H1 (cell line): Measurements from ENCODE around the gene ZW10. TPM values are rescaled to one million over a fixed set of nuclear protein-coding genes. Genes with fewer than 3 reads are reported as not detected.

ENCODE experiments used
- CTCF ChIA-PET: fragments of 300-600 bp; sonication (Branson Sonifier 250); formaldehyde crosslinking; loops from one replicate; lab custom pipeline; 2021; ENCODE audit not compliant: partially characterized antibody; lab: Charles Lee
- POLR2A ChIA-PET: fragments of 300-600 bp; sonication (Branson Sonifier 250); formaldehyde crosslinking; loops from one replicate; lab custom pipeline; 2021; ENCODE audit warnings: inconsistent platforms; ENCODE audit not compliant: partially characterized antibody; lab: Charles Lee
- DNase-seq, 2 experiments: peaks; one replicate each; pipeline versions ENCODE4 v3.0.0 to v3.0.0-alpha.2; 2010 to 2022; ENCODE audit warnings: low spot score in 2 of 2, low read depth in 1 of 2, mixed read lengths in 1 of 2
- FAIRE-seq: peaks from 2 replicates; lab custom pipeline; 2011; peaks lifted over from hg19 to GRCh38; lab: Jason Lieb, UNC
- H2AFZ ChIP-seq: 2 replicates; pipeline ENCODE4 v1.8.1; 2012; ENCODE audit warnings: low read length, inconsistent platforms
- H2AK5ac ChIP-seq: 2 replicates; pipeline ENCODE4 v1.6.1; 2013; ENCODE audit warnings: low read depth, low read length
- H2BK120ac ChIP-seq: replicated peaks from 2 replicates; pipeline ENCODE3; 2013; ENCODE audit warnings: low read depth, low read length, inconsistent platforms
- H2BK12ac ChIP-seq: 2 replicates; pipeline ENCODE4 v1.6.1; 2013; ENCODE audit warnings: low read depth, low read length
- H2BK15ac ChIP-seq: 2 replicates; pipeline ENCODE4 v1.6.1; 2013; ENCODE audit warnings: low read length
- H2BK20ac ChIP-seq: 2 replicates; pipeline ENCODE4 v1.6.1; 2013; ENCODE audit warnings: low read length
- H2BK5ac ChIP-seq: 2 replicates; pipeline ENCODE4 v1.6.1; 2013; ENCODE audit warnings: low read depth, low read length
- H3K14ac ChIP-seq: 2 replicates; pipeline ENCODE4 v1.6.1; 2013; ENCODE audit warnings: inconsistent platforms; ENCODE audit not compliant: insufficient read length
- H3K18ac ChIP-seq: 2 replicates; pipeline ENCODE4 v1.6.1; 2013; ENCODE audit warnings: low read length; ENCODE audit errors: extremely low read depth
- H3K23ac ChIP-seq: 2 replicates; pipeline ENCODE4 v1.6.1; 2013; ENCODE audit warnings: inconsistent platforms; ENCODE audit not compliant: insufficient read length
- H3K23me2 ChIP-seq: 2 replicates; pipeline ENCODE4 v1.6.1; 2013; ENCODE audit warnings: low read depth, low read length
- H3K27ac ChIP-seq: 2 replicates; pipeline ENCODE4 v1.6.1; 2011; ENCODE audit warnings: low read depth, low read length, inconsistent platforms
- H3K27me3 ChIP-seq, 4 experiments: replicated peaks in 1 of 4; 1 replicate in 1 of 4; 2 replicates in 3 of 4; pipeline versions ENCODE4 v1.6.1 to v1.8.1; 2011 to 2013; ENCODE audit warnings: low read length in 3 of 4, mild to moderate bottlenecking in 3 of 4, inconsistent platforms in 2 of 4, mixed read lengths in 2 of 4, moderate library complexity in 1 of 4; ENCODE audit not compliant: control insufficient read depth in 3 of 4, insufficient read depth in 3 of 4; ENCODE audit errors: extremely low read depth in 1 of 4
- H3K36me3 ChIP-seq, 4 experiments: 2 replicates each; pipeline versions ENCODE4 v1.6.1 to v1.8.1; 2011 to 2013; ENCODE audit warnings: mild to moderate bottlenecking in 4 of 4, low read length in 3 of 4, moderate library complexity in 2 of 4, control low read depth in 1 of 4, inconsistent platforms in 1 of 4; ENCODE audit not compliant: insufficient read depth in 4 of 4, control insufficient read depth in 2 of 4
- H3K4ac ChIP-seq: replicated peaks from 2 replicates; pipeline ENCODE3; 2013; ENCODE audit warnings: low read length, low read depth, mixed read lengths, inconsistent platforms; ENCODE audit not compliant: insufficient read length
- H3K4me1 ChIP-seq, 4 experiments: replicated peaks in 1 of 4; 1 replicate in 1 of 4; 2 replicates in 3 of 4; pipeline versions ENCODE4 v1.6.1 to v1.8.1; 2011 to 2013; ENCODE audit warnings: low read length in 3 of 4, inconsistent platforms in 2 of 4, mixed read lengths in 1 of 4; ENCODE audit not compliant: insufficient read depth in 4 of 4, control insufficient read depth in 3 of 4
- H3K4me2 ChIP-seq, 2 experiments: 2 replicates each; pipeline versions ENCODE4 v1.6.1 to v1.8.1; 2011 to 2013; ENCODE audit warnings: low read depth in 2 of 2, low read length in 2 of 2, control low read depth in 1 of 2, inconsistent platforms in 1 of 2, mild to moderate bottlenecking in 1 of 2; ENCODE audit not compliant: insufficient read depth in 1 of 2
- H3K4me3 ChIP-seq, 4 experiments: fragments of 200-600, 300-600 bp in 1 of 4; sonication (generic), shearing (Covaris generic), sonication (Bioruptor Twin) in 1 of 4; 2 replicates each; pipeline versions ENCODE4 v1.5.1 to v1.8.1; 2011 to 2016; ENCODE audit warnings: low read length in 4 of 4, low read depth in 3 of 4, control low read depth in 2 of 4, inconsistent platforms in 2 of 4, mild to moderate bottlenecking in 2 of 4, mixed read lengths in 1 of 4, moderate library complexity in 1 of 4; ENCODE audit not compliant: insufficient read depth in 2 of 4; ENCODE audit errors: extremely low read depth in 1 of 4
- H3K56ac ChIP-seq: replicated peaks from 2 replicates; pipeline ENCODE3; 2013; ENCODE audit warnings: low read depth, mild to moderate bottlenecking, mixed read lengths, low read length, inconsistent platforms; ENCODE audit not compliant: insufficient read length
- H3K79me1 ChIP-seq: 2 replicates; pipeline ENCODE4 v1.6.1; 2013; ENCODE audit warnings: low read depth, low read length, control low read depth
- H3K79me2 ChIP-seq, 2 experiments: 2 replicates each; pipeline versions ENCODE4 v1.6.1 to v1.8.1; 2012 to 2013; ENCODE audit warnings: low read length in 2 of 2, mild to moderate bottlenecking in 2 of 2, inconsistent platforms in 1 of 2; ENCODE audit not compliant: insufficient read depth in 2 of 2, control insufficient read depth in 1 of 2
- H3K9ac ChIP-seq, 4 experiments: replicated peaks in 1 of 4; 1 replicate in 1 of 4; 2 replicates in 3 of 4; pipeline versions ENCODE4 v1.6.1 to v1.8.1; 2011 to 2013; ENCODE audit warnings: low read depth in 3 of 4, low read length in 3 of 4, control low read depth in 2 of 4, mild to moderate bottlenecking in 2 of 4, moderate library complexity in 2 of 4, inconsistent platforms in 1 of 4; ENCODE audit errors: extremely low read depth in 1 of 4
- H3K9me3 ChIP-seq, 2 experiments: 2 replicates each; pipeline versions ENCODE4 v1.6.1 to v1.8.1; 2012 to 2013; ENCODE audit warnings: mild to moderate bottlenecking in 2 of 2, moderate library complexity in 2 of 2, control low read depth in 1 of 2, inconsistent platforms in 1 of 2, low read depth in 1 of 2, low read length in 1 of 2, mixed read lengths in 1 of 2; ENCODE audit not compliant: insufficient read depth in 2 of 2
- H4K20me1 ChIP-seq, 2 experiments: replicated peaks in 1 of 2; 2 replicates each; pipeline versions ENCODE3 to v1.8.1; 2011 to 2013; ENCODE audit warnings: inconsistent platforms in 2 of 2, low read length in 2 of 2, mild to moderate bottlenecking in 1 of 2; ENCODE audit not compliant: insufficient read depth in 2 of 2, control insufficient read depth in 1 of 2
- H4K5ac ChIP-seq: 2 replicates; pipeline ENCODE4 v1.6.1; 2013; ENCODE audit warnings: low read length, low read depth, mixed read lengths, inconsistent platforms; ENCODE audit not compliant: insufficient read length
- H4K8ac ChIP-seq: 2 replicates; pipeline ENCODE4 v1.8.0; 2013; ENCODE audit warnings: mild to moderate bottlenecking, moderate library complexity, low read length, inconsistent platforms; ENCODE audit not compliant: insufficient read depth; ENCODE audit errors: extremely low read depth
- H4K91ac ChIP-seq: replicated peaks from 2 replicates; pipeline ENCODE3; 2013; ENCODE audit warnings: low read length, mixed read lengths, inconsistent platforms; ENCODE audit not compliant: insufficient read length
- BCL11A ChIP-seq, 2 experiments: IDR thresholded peaks; one replicate each; pipeline ENCODE4 v1.6.1; 2011; ENCODE audit warnings: low read depth in 2 of 2, low read length in 2 of 2, mild to moderate bottlenecking in 2 of 2
- CBX8 ChIP-seq: fragments of 300-800, 300-1000 bp; sonication (generic); IDR thresholded peaks from 2 replicates; pipeline ENCODE4 v1.7.1; 2016; ENCODE audit warnings: low read depth, low read length, borderline replicate concordance
- EP300 ChIP-seq, 2 experiments: IDR thresholded peaks; 1 replicate in 1 of 2; 2 replicates in 1 of 2; pipeline ENCODE4 v1.6.1; 2011 to 2012; ENCODE audit warnings: low read depth in 2 of 2, low read length in 2 of 2, mild to moderate bottlenecking in 2 of 2, borderline replicate concordance in 1 of 2, inconsistent platforms in 1 of 2, moderate library complexity in 1 of 2
- RAD21 ChIP-seq, 2 experiments: IDR thresholded peaks in 1 of 2; conservative IDR thresholded peaks in 1 of 2; 2 replicates each; pipeline ENCODE4 v1.6.1; 2011; ENCODE audit warnings: low read depth in 2 of 2, low read length in 2 of 2, improper control_type of control experiment in 1 of 2, inconsistent platforms in 1 of 2, mild to moderate bottlenecking in 1 of 2, moderate library complexity in 1 of 2
- RBBP5 ChIP-seq: IDR thresholded peaks from 2 replicates; pipeline ENCODE4 v1.7.1; 2012; ENCODE audit warnings: low read depth, mild to moderate bottlenecking, inconsistent platforms, low read length, moderate library complexity, borderline replicate concordance
- SRF ChIP-seq: IDR thresholded peaks from 2 replicates; pipeline ENCODE4 v1.6.1; 2011; ENCODE audit warnings: mild to moderate bottlenecking, low read depth, low read length, moderate library complexity
- TAF7 ChIP-seq: optimal IDR thresholded peaks from 2 replicates; pipeline ENCODE3; 2011; ENCODE audit warnings: low read depth, mild to moderate bottlenecking, inconsistent platforms, low read length, moderate library complexity, borderline replicate concordance
- TCF12 ChIP-seq: IDR thresholded peaks from 2 replicates; pipeline ENCODE4 v1.6.1; 2011; ENCODE audit warnings: low read depth, mild to moderate bottlenecking, low read length
- WGBS, 2 experiments: shearing (Covaris generic) in 1 of 2; methylation state at CpG; one replicate each; pipeline versions ENCODE4 v1.1.6 to v1.1.7; 2013 to 2015; ENCODE audit warnings: low lambda C conversion rate in 2 of 2, mixed read lengths in 2 of 2, inconsistent platforms in 1 of 2, low coverage in 1 of 2, missing lambda C conversion rate in 1 of 2; ENCODE audit not compliant: insufficient replicate concordance in 2 of 2, insufficient coverage in 1 of 2, insufficient read length in 1 of 2; ENCODE audit errors: extremely low coverage in 1 of 2, missing lambda C conversion rate in 1 of 2; 5-methylcytosine and 5-hydroxymethylcytosine counted together
- polyA plus RNA-seq, 7 experiments: library from polyadenylated mRNA; depleted of rRNA in 3 of 7; stranded (reverse) in 5 of 7; unstranded in 2 of 7; fragments of >200 nt in 5 of 7; fragments of 200-250 nt in 2 of 7; gene quantifications; 1 replicate in 5 of 7; 2 replicates in 1 of 7; 4 replicates in 1 of 7; pipeline versions ENCODE4 v1.2.1 to v1.2.3, GENCODE V29; 2011 to 2013; ENCODE audit warnings: missing spikeins in 2 of 7, mixed read lengths in 2 of 7
- total RNA-seq: library from RNA; stranded (reverse); fragmentation: NEBNext Ultra II Directional; extraction: Animal tissue kit (Norgen Biotek cat#: 25700); gene quantifications from 2 replicates; pipeline ENCODE4 v1.2.1, GENCODE V29; 2021
- TF ChIP-seq, protein P1 (sequence below), 3 experiments: IDR thresholded peaks; 1 replicate in 2 of 3; 2 replicates in 1 of 3; pipeline versions ENCODE4 v1.5.1 to v1.6.1; 2011; ENCODE audit warnings: low read length in 3 of 3, mild to moderate bottlenecking in 3 of 3, inconsistent platforms in 2 of 3, low read depth in 1 of 3, moderate library complexity in 1 of 3; ENCODE audit not compliant: insufficient read depth in 1 of 3; ENCODE audit errors: control extremely low read depth in 1 of 3
- TF ChIP-seq, protein P2 (sequence below): IDR thresholded peaks from 2 replicates; pipeline ENCODE4 v1.6.1; 2012; ENCODE audit warnings: inconsistent platforms

Gene ZW10
- total and polyA plus RNA-seq, 2 of the 8 experiments (the other 6 are each of a cell fraction or from before 2014, with no cell fraction given), result 9.0 to 25.3 TPM

DNA sequence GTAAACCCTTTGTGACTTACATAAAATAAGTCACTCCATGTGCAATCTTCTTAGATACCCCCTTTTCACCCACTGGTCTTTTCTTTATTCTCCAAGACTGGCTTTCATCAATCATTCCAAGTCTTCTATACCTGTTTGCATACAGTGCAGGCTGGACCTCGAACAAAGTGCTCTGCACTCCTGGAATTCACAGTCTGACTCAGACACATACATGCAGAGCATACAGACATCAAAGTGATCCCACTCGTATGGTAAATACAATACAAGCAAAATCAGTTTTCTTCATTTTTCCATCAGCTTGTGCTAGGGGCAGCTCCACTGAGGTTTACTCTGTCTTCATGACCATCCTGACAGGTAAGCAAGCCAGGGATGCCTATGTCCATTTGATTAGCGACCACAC lies 50.6 kb downstream of the ZW10 start:
- Histone ChIP-seq H3K27ac (no peak overlapping the region; the same call in 1 of the 2 replicates), H3K79me2 (no peaks in the 10 kb centered on the region), H3K79me1 (no peaks in the 10 kb centered on the region), H2BK5ac (no peak overlapping the region), H3K14ac (no peak overlapping the region), H3K36me3 (no peaks in the 10 kb centered on the region; a peak in 1 of 8 replicates), H3K9me3 (no peaks in the 10 kb centered on the region), H3K4me1 (no peaks in the 10 kb centered on the region), H3K27me3 (no peaks in the 10 kb centered on the region), H2BK20ac (no peak overlapping the region), H2BK12ac (no peak overlapping the region), H2BK120ac (no peak overlapping the region), H4K8ac (no peak overlapping the region), H3K4me2 (no peak overlapping the region), H2AK5ac (no peak overlapping the region), H3K56ac (no peak overlapping the region), H3K18ac (no peak overlapping the region), H3K23me2 (no peaks in the 10 kb centered on the region), H4K20me1 (no peaks in the 10 kb centered on the region), H3K4me3 (no peak overlapping the region), H4K5ac (no peak overlapping the region), H3K9ac (no peak overlapping the region), H3K4ac (no peak overlapping the region), H3K23ac (no peak overlapping the region), H4K91ac (no peak overlapping the region), H2BK15ac (no peak overlapping the region), H2AFZ (no peak overlapping the region)
- CTCF ChIA-PET, result interaction anchor here (1.0 to 2.1 kb wide), 8 partner anchors 8 to 418 kb away, joined by 3 to 11 read pairs (median 4); no protein-coding TSS in a partner anchor
- WGBS, 2 experiments, result 88% methylated on average over 3 of the region's 3 CpGs; no CpG with 5 or more reads in 1 of the 2 experiments
- POLR2A ChIA-PET, result interaction anchor here (0.7 kb wide), 1 partner anchor 228 kb away, joined by 3 read pairs; no protein-coding TSS in a partner anchor
- DNase-seq (no peak), FAIRE-seq (no peak)
- TF ChIP-seq SRF (no peak), EP300 (IDR thresholded peaks at IDR 0.05; ENCODE audit: borderline replicate concordance in 1 of 2, low read depth in 2 of 2, low read length in 2 of 2) (no peak), RAD21 (IDR thresholded peaks at IDR 0.05 in 1 of 2, conservative IDR thresholded peaks at IDR 0.05 in 1 of 2; ENCODE audit: low read depth in 2 of 2, low read length in 2 of 2) (no peak), CBX8 (no peak), TAF7 (no peak), TCF12 (no peak), BCL11A (IDR thresholded peaks at IDR 0.05; ENCODE audit: low read depth in 2 of 2, low read length in 2 of 2) (no peak), RBBP5 (no peak)
- TF ChIP-seq, protein P1, sequence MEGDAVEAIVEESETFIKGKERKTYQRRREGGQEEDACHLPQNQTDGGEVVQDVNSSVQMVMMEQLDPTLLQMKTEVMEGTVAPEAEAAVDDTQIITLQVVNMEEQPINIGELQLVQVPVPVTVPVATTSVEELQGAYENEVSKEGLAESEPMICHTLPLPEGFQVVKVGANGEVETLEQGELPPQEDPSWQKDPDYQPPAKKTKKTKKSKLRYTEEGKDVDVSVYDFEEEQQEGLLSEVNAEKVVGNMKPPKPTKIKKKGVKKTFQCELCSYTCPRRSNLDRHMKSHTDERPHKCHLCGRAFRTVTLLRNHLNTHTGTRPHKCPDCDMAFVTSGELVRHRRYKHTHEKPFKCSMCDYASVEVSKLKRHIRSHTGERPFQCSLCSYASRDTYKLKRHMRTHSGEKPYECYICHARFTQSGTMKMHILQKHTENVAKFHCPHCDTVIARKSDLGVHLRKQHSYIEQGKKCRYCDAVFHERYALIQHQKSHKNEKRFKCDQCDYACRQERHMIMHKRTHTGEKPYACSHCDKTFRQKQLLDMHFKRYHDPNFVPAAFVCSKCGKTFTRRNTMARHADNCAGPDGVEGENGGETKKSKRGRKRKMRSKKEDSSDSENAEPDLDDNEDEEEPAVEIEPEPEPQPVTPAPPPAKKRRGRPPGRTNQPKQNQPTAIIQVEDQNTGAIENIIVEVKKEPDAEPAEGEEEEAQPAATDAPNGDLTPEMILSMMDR (IDR thresholded peaks at IDR 0.05; ENCODE audit: control extremely low read depth in 1 of 3, insufficient read depth in 1 of 3, low read depth in 1 of 3, low read length in 3 of 3), result no peak
- TF ChIP-seq, protein P2, sequence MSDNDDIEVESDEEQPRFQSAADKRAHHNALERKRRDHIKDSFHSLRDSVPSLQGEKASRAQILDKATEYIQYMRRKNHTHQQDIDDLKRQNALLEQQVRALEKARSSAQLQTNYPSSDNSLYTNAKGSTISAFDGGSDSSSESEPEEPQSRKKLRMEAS, result no peak
